ENCODE measurements around the gene JSRP1. TPM values are rescaled to one million over a fixed set of nuclear protein-coding genes. Genes with fewer than 3 reads are reported as not detected.

The JSRP1 gene
- total and polyA plus RNA-seq, 5 experiments from 2014 or later = 0.41 to 1.3 (median 0.64) TPM; not detected in 1

DNA sequence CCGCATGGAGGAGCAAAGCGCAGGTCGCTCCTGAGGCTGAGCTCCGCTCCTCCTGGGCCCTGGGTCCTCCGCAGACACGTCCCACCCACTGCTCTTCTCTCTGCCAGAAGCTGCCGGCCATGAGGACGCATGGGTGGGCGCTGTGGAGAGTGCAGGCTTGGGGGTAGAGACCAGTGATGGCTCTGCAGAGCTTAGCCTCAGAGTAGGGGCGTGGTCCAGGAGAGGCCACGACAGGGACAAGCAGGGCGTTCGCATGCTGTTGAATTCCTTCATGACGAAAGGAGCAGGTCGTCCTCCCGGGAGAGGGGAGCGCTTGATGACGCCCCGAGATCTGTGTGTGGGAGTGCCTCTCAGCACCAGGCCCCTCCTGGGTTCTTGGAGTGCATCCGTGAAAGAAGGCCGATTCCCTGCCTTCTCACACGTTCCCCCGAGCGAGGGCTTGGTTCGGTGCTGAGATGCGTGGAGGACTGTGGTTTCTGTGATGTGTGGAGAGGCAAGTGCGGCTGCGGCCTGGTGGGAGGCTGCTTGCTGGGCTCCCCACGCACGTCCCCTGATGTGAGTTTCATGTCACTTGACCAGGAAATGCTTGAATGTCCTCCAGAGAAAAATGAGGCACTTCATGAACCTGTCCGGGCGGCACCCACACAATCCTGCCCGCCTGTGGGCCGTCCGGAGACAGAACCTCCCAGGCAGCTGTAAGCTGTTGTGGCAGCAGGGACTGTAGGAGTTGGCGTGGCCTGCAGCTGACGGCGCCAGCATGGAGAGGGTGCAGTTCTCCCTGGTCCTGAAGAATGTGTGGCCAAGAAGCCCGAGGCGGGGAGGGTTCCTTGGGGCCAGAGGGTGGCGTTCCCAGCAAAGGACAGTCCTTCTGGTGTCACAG lies 15.1 kb downstream of the JSRP1 start:
- H3K36me3 Mint-ChIP-seq = peaks cover 3 to 50% (median 16%) of the 10 kb centered on the region in 3 donors

GRCh38 chr19:2239771-2240770 lies 16.1 kb downstream of the JSRP1 start:
- Mint-ChIP-seq H3K36me3 (peaks cover 3 to 41% (median 16%) of the 10 kb centered on the region in 3 donors), H3K9me3 (no peaks in the 10 kb centered on the region), H3K4me1 (peaks cover 43 to 72% (median 65%) of the 10 kb centered on the region in 4 donors), H3K27me3 (peaks cover 0 to 4% (median 0%) of the 10 kb centered on the region in 5 donors), H3K27ac (peak overlapping the region; percentile 86 to 100 (median 92)), H3K4me3 (peak overlapping the region; percentile 87 to 100 (median 99))
- peak in 5 of 10 donors; percentile 32 to 61 (median 51) for DNase-seq
- POLR2A ChIA-PET = interaction anchor here (0.5 to 13.1 kb wide), 17 partner anchors 12 to 1751 kb away, joined by 3 to 262 read pairs (median 5); partner anchors contain the start of genes AMH, DOT1L, GADD45B and JSRP1
- peak; percentile 13 to 14 for ATAC-seq

More for the DNA sequence above, 15.1 kb downstream of the JSRP1 start:
- Mint-ChIP-seq H3K27me3 (peaks cover 0 to 4% (median 0%) of the 10 kb centered on the region in 5 donors), H3K9me3 (no peaks in the 10 kb centered on the region), H3K27ac (peak overlapping the region in 9 of 10 donors; percentile 86 to 100 (median 92)), H3K4me1 (peaks cover 41 to 65% (median 61%) of the 10 kb centered on the region in 4 donors), H3K4me3 (peak overlapping the region; percentile 87 to 100 (median 99))
- DNase-seq = no peak
- ATAC-seq = no peak
- POLR2A ChIA-PET = interaction anchor here (0.6 to 13.1 kb wide), 8 partner anchors 11 to 819 kb away, joined by 3 to 262 read pairs (median 6); partner anchors contain the start of genes AMH, GADD45B and JSRP1

- Mint-ChIP-seq H3K9me3 (no peaks in the 10 kb centered on the region), H3K27me3 (peaks cover 0 to 4% (median 0%) of the 10 kb centered on the region in 5 donors), H3K4me3 (peak overlapping the region; percentile 87 to 100 (median 99)), H3K27ac (peak overlapping the region; percentile 78 to 100 (median 92)), H3K36me3 (peaks cover 3 to 32% (median 9%) of the 10 kb centered on the region in 3 donors), H3K4me1 (peaks cover 44 to 80% (median 72%) of the 10 kb centered on the region in 4 donors)
- ATAC-seq (no peak), DNase-seq (peak in 1 of 10 donors; percentile 24)
- POLR2A ChIA-PET = interaction anchor here (0.5 to 13.1 kb wide), 18 partner anchors 13 to 1752 kb away, joined by 3 to 262 read pairs (median 5); partner anchors contain the start of genes AMH, DOT1L, JSRP1 and PEAK3
Observed at GRCh38 chr19:2239173-2239572, 17.0 kb downstream of the JSRP1 start.

GRCh38 chr19:2237869-2238153 lies 18.4 kb downstream of the JSRP1 start:
- Mint-ChIP-seq H3K27me3 (peaks cover 0 to 4% (median 0%) of the 10 kb centered on the region in 5 donors), H3K9me3 (no peaks in the 10 kb centered on the region), H3K36me3 (peaks cover 3 to 35% (median 9%) of the 10 kb centered on the region in 3 donors), H3K4me3 (peak overlapping the region; percentile 87 to 100 (median 99)), H3K27ac (peak overlapping the region; percentile 78 to 100 (median 96)), H3K4me1 (peaks cover 46 to 77% (median 75%) of the 10 kb centered on the region in 4 donors)
- DNase-seq = no peak
- POLR2A ChIA-PET = interaction anchor here (0.7 to 13.1 kb wide), 7 partner anchors 8 to 238 kb away, joined by 3 to 262 read pairs (median 9); partner anchors contain the start of genes AMH, GADD45B and JSRP1
- no peak for ATAC-seq

DNA sequence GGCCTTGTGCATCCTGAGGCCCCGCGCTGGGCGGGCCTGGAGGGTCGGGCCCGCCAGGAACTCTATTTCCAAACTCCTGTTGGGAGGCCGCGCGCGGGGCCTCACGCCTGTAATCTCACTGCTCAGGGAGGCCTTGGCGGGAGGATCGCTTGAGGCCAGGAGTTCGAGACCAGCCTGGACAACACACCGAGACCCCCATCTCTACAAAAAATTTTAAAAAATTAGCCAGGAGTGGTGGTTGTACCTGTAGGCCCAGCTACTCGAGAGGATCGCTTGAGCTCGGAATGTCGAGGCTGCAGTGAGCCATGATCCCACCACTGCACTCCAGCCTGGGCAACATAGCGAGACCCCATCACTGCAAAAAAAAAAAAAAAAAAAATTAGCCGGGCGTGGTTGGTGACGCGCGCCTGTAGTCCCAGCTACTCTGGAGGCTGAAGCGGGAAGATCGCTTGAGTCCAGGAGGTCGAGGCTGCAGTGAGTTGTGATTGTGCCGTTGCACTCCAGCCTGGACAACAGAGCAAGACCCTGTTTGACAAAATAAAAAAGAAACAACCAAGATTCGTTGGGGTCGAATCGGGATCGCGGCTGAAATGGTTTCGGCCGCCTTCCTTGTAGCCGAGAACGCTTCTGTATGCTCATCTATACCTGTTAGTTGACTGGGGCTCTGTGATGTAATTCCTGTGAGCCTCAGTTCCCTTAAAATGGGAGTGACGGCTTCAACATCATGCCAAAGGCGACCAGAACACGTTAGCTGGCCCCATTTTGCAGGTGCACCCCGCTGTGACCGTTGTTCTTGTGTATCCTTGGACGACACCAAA lies 19.0 kb downstream of the JSRP1 start:
- POLR2A ChIA-PET = interaction anchor here (0.6 to 13.1 kb wide), 9 partner anchors 9 to 750 kb away, joined by 3 to 262 read pairs (median 3); partner anchors contain the start of genes AMH, GADD45B and JSRP1
- Mint-ChIP-seq H3K27ac (peak overlapping the region; percentile 78 to 100 (median 96)), H3K4me3 (peak overlapping the region; percentile 87 to 100 (median 99)), H3K4me1 (peaks cover 41 to 71% (median 70%) of the 10 kb centered on the region in 4 donors), H3K36me3 (peaks cover 3 to 30% (median 9%) of the 10 kb centered on the region in 3 donors), H3K9me3 (no peaks in the 10 kb centered on the region), H3K27me3 (peaks cover 0 to 4% (median 0%) of the 10 kb centered on the region in 5 donors)
- DNase-seq (no peak), ATAC-seq (no peak)

- no peaks in the 10 kb centered on the region for H3K9me3 Mint-ChIP-seq
- POLR2A ChIA-PET = interaction anchor here (0.6 to 13.1 kb wide), 16 partner anchors 10 to 749 kb away, joined by 3 to 262 read pairs (median 4); partner anchors contain the start of genes AMH, AP3D1, GADD45B and JSRP1
- H3K36me3 Mint-ChIP-seq = peaks cover 3 to 30% (median 9%) of the 10 kb centered on the region in 3 donors
- DNase-seq = peak; percentile 97 to 100 (median 98)
- H3K27ac Mint-ChIP-seq = peak within 1 kb of the TSS; percentile 96 to 100 (median 100)
- ATAC-seq = peak; percentile 79 to 84
- peak within 1 kb of the TSS; percentile 90 to 100 (median 99) for H3K4me3 Mint-ChIP-seq
- peaks cover 0 to 4% (median 0%) of the 10 kb centered on the region in 5 donors for H3K27me3 Mint-ChIP-seq
- peaks cover 38 to 67% (median 63%) of the 10 kb centered on the region in 4 donors for H3K4me1 Mint-ChIP-seq
Observed at GRCh38 chr19:2236314-2237050, 19.7 kb downstream of the JSRP1 start, which contains the start of the genes PLEKHJ1 and SF3A2. Gene PLEKHJ1 (minus strand): TSS chr19:2236329. CDS start chr19:2236248, 81 bp downstream. Gene SF3A2 (plus strand): TSS chr19:2236824. CDS start chr19:2243419, 6,595 bp downstream.

GRCh38 chr19:2236064-2236313 lies 20.2 kb downstream of the JSRP1 start:
- POLR2A ChIA-PET = interaction anchor here (0.8 to 13.1 kb wide), 12 partner anchors 16 to 242 kb away, joined by 3 to 262 read pairs (median 4); partner anchors contain the start of genes AMH, AP3D1, GADD45B and JSRP1

DNA sequence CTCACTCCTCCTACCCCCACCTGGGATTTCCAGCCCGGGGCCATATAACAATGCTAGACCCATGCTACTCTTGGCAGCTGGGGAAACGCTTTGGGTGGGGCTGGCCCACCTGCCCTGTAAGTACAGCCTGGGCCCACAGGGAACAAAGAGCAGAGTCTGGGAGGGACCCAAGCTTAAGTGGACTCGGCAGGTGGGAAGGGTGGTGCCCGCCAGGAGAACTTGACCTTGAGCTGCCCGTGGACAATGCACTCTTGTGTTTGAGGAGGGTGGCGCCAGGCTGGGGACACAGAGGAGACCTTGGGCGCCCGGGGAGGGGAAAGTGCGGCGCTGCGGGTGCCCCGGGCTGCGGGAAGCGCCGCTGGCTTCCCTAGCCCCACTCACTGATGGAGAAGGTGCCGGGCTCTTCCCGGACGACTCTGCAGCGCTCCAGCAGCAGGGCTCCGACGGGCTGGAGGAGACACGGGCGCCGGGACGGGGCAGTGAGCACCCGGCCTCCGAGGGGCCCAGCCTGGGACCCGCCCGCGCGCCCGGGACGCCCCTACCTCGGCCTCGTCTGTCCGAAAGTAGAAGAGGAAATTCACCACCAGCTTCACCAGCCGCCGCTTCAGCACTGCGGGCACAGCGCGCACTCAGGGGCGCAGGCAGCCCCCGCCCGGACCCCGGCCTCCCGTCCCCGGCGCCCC lies 20.7 kb downstream of the JSRP1 start:
- Mint-ChIP-seq H3K4me3 (peak overlapping the region; percentile 84 to 100 (median 94)), H3K9me3 (no peaks in the 10 kb centered on the region), H3K27ac (peak overlapping the region; percentile 43 to 96 (median 86)), H3K4me1 (peaks cover 32 to 57% (median 54%) of the 10 kb centered on the region in 4 donors), H3K36me3 (peaks cover 3 to 26% (median 9%) of the 10 kb centered on the region in 3 donors), H3K27me3 (peaks cover 0 to 4% (median 0%) of the 10 kb centered on the region in 5 donors)
- POLR2A ChIA-PET = interaction anchor here (0.6 to 13.1 kb wide), 14 partner anchors 17 to 391 kb away, joined by 3 to 262 read pairs (median 4); partner anchors contain the start of genes AMH, AP3D1, GADD45B and JSRP1
- DNase-seq (peak in 1 of 10 donors; percentile 29), ATAC-seq (peak in 1 of 2 donors; percentile 8)

More at GRCh38 chr19:2236064-2236313, 20.2 kb downstream of the JSRP1 start:
- DNase-seq (no peak), ATAC-seq (peak in 1 of 2 donors; percentile 72)
- peak overlapping the region; percentile 90 to 100 (median 99) for H3K4me3 Mint-ChIP-seq
- peak overlapping the region; percentile 96 to 100 (median 100) for H3K27ac Mint-ChIP-seq
- H3K27me3 Mint-ChIP-seq = peaks cover 0 to 4% (median 0%) of the 10 kb centered on the region in 5 donors
- peaks cover 33 to 62% (median 58%) of the 10 kb centered on the region in 4 donors for H3K4me1 Mint-ChIP-seq
- H3K36me3 Mint-ChIP-seq = peaks cover 3 to 28% (median 9%) of the 10 kb centered on the region in 3 donors
- H3K9me3 Mint-ChIP-seq = no peaks in the 10 kb centered on the region

- Mint-ChIP-seq H3K9me3 (no peaks in the 10 kb centered on the region), H3K4me3 (peak overlapping the region; percentile 84 to 100 (median 89)), H3K4me1 (peaks cover 27 to 52% (median 49%) of the 10 kb centered on the region in 4 donors), H3K27ac (peak overlapping the region; percentile 43 to 96 (median 86)), H3K27me3 (peaks cover 0 to 4% (median 0%) of the 10 kb centered on the region in 5 donors), H3K36me3 (peaks cover 3 to 31% (median 9%) of the 10 kb centered on the region in 3 donors)
- ATAC-seq (no peak), DNase-seq (no peak)
- POLR2A ChIA-PET = interaction anchor here (0.6 to 13.1 kb wide), 11 partner anchors 17 to 391 kb away, joined by 3 to 262 read pairs (median 5); partner anchors contain the start of genes AMH, AP3D1, GADD45B and JSRP1
Observed at GRCh38 chr19:2234996-2235380, 21.2 kb downstream of the JSRP1 start.

Data from naive thymus-derived CD8-positive, alpha-beta T cell (primary cell).